GM21367 (cell line): Measurements from ENCODE around the gene MAD1L1.
"Not testable (repeated sequence)": the region's sequence is repeated elsewhere in the genome, so short reads cannot be mapped to it uniquely, and the experiment has no call there.

ENCODE experiments used
- ATAC-seq: cut with Tn5 transposase; IDR thresholded peaks from one replicate; pipeline ENCODE4 v1.9.1; 2021; ENCODE audit not compliant: unreplicated experiment

MAD1L1 gene

GRCh38 chr7:1860881-1861798 is 371.6 kb downstream of the MAD1L1 start:
- ATAC-seq: not testable (repeated sequence)

GRCh38 chr7:1859266-1860035 is 373.3 kb downstream of the MAD1L1 start:
- ATAC-seq: no peak

- no peak for ATAC-seq
These were observed 374.1 kb downstream of the MAD1L1 start for GRCh38 chr7:1858435-1859265.

- no peak for ATAC-seq
These were observed 375.0 kb downstream of the MAD1L1 start for GRCh38 chr7:1857487-1858421.

GRCh38 chr7:1856888-1857441 is 375.8 kb downstream of the MAD1L1 start:
- no peak for ATAC-seq

- ATAC-seq: no peak
These were observed 376.4 kb downstream of the MAD1L1 start for GRCh38 chr7:1856161-1856887.

- no peak for ATAC-seq
These were observed 377.0 kb downstream of the MAD1L1 start for GRCh38 chr7:1855725-1856160.

GRCh38 chr7:1854866-1855724 is 377.6 kb downstream of the MAD1L1 start:
- no peak for ATAC-seq

- no peak for ATAC-seq
These were observed 378.5 kb downstream of the MAD1L1 start for GRCh38 chr7:1853986-1854865.

GRCh38 chr7:1853431-1853985 is 379.2 kb downstream of the MAD1L1 start:
- ATAC-seq: no peak

GRCh38 chr7:1852517-1853430 is 380.0 kb downstream of the MAD1L1 start:
- no peak for ATAC-seq

- ATAC-seq: no peak
These were observed 380.8 kb downstream of the MAD1L1 start for GRCh38 chr7:1851721-1852516.

- no peak for ATAC-seq
These were observed 381.7 kb downstream of the MAD1L1 start for GRCh38 chr7:1850976-1851571.

- no peak for ATAC-seq
These were observed 382.4 kb downstream of the MAD1L1 start for GRCh38 chr7:1850111-1850975.
